HCT116 (cell line): ENCODE data around the gene FAM131B. TPM values are rescaled to one million over a fixed set of nuclear protein-coding genes. Genes with fewer than 3 reads are reported as not detected.

Source experiments
- ATAC-seq: fragments of 200-7000 bp; cut with Tn5 transposase; 2 replicates; pipeline ENCODE4 v1.9.1; 2020; ENCODE audit warnings: mild to moderate bottlenecking, moderate library complexity
- BruUV-seq: library from RNA; stranded (reverse); fragments of 400-500 nt; replicated peaks from 2 replicates; lab custom pipeline; 2021; lab: Mats Ljungman, UMichigan
- CTCF ChIA-PET: fragments of 300-600 bp; sonication (Branson Sonifier 250); formaldehyde crosslinking; loops from one replicate; lab custom pipeline; 2021; ENCODE audit warnings: antibody characterized with exemption; lab: Charles Lee
- POLR2A ChIA-PET: fragments of 300-600, 350-600 bp; sonication (Branson Sonifier 250); formaldehyde crosslinking; loops from one replicate; lab custom pipeline; 2021; ENCODE audit warnings: antibody characterized with exemption; lab: Charles Lee
- RAD21 ChIA-PET, 2 experiments: fragments of 300-600 bp; sonication (Branson Sonifier 250); formaldehyde crosslinking; loops; one replicate each; lab custom pipeline; 2023; ENCODE audit warnings: low total read pairs in 2 of 2; ENCODE audit not compliant: uncharacterized antibody in 2 of 2, unreplicated experiment in 2 of 2, low non-redundant PET in 1 of 2; lab: Charles Lee
- DNase-seq: peaks from one replicate; pipeline ENCODE4 v3.0.0-alpha.2; 2010; ENCODE audit warnings: low read depth, low spot score
- H2AFZ ChIP-seq: fragments of 200-600 bp; shearing (Covaris generic), sonication (generic); 2 replicates; pipeline ENCODE4 v1.6.1; 2017; ENCODE audit warnings: low read depth, mixed run types, mixed read lengths, antibody characterized with exemption, low read length; ENCODE audit not compliant: poor library complexity, severe bottlenecking
- H3K27ac ChIP-seq: 2 replicates; pipeline ENCODE4 v1.5.1; 2012; ENCODE audit warnings: low read depth, low read length
- H3K27me3 ChIP-seq: fragments of 200-600 bp; sonication (generic); 2 replicates; pipeline ENCODE4 v1.6.1; 2016; ENCODE audit warnings: mixed run types, low read length, mixed read lengths; ENCODE audit not compliant: insufficient read depth
- H3K36me3 ChIP-seq, 2 experiments: fragments of 200-500 bp in 1 of 2; fragments of 200-600 bp in 1 of 2; sonication (Bioruptor generic) in 1 of 2; sonication (generic) in 1 of 2; 2 replicates each; pipeline versions ENCODE4 v1.5.1 to v1.6.1; 2014 to 2016; ENCODE audit warnings: low read length in 2 of 2, inconsistent platforms in 1 of 2, mixed read lengths in 1 of 2, mixed run types in 1 of 2; ENCODE audit not compliant: insufficient read depth in 2 of 2, control insufficient read depth in 1 of 2
- H3K4me1 ChIP-seq, 2 experiments: fragments of 200-600 bp in 1 of 2; sonication (generic) in 1 of 2; 2 replicates each; pipeline versions ENCODE4 v1.5.1 to v1.6.1; 2012 to 2017; ENCODE audit warnings: low read length in 2 of 2, inconsistent platforms in 1 of 2, mild to moderate bottlenecking in 1 of 2, mixed read lengths in 1 of 2, mixed run types in 1 of 2, moderate library complexity in 1 of 2; ENCODE audit not compliant: insufficient read depth in 2 of 2, control insufficient read depth in 1 of 2
- H3K4me2 ChIP-seq: fragments of 200-600 bp; sonication (generic); 2 replicates; pipeline ENCODE4 v1.6.1; 2017; ENCODE audit warnings: mixed run types, low read length, mixed read lengths
- H3K4me3 ChIP-seq, 2 experiments: fragments of 200-600 bp in 1 of 2; sonication (generic) in 1 of 2; replicated peaks in 1 of 2; 2 replicates each; pipeline ENCODE4 v1.5.1; 2011 to 2016; ENCODE audit warnings: low read length in 2 of 2, control low read depth in 1 of 2, low read depth in 1 of 2, mild to moderate bottlenecking in 1 of 2, mixed read lengths in 1 of 2, mixed run types in 1 of 2
- H3K79me2 ChIP-seq: fragments of 200-600 bp; sonication (generic); 2 replicates; pipeline ENCODE4 v1.6.1; 2017; ENCODE audit warnings: mild to moderate bottlenecking, mixed run types, low read length, moderate library complexity, mixed read lengths; ENCODE audit not compliant: insufficient read depth
- H3K9ac ChIP-seq: fragments of 200-600 bp; sonication (generic); 2 replicates; pipeline ENCODE4 v1.6.1; 2016; ENCODE audit warnings: low read length, mixed read lengths
- H3K9me2 ChIP-seq: fragments of 200-600 bp; sonication (generic), shearing (Covaris generic); 2 replicates; pipeline ENCODE4 v1.6.1; 2017; ENCODE audit warnings: mixed run types, mild to moderate bottlenecking, moderate library complexity; ENCODE audit not compliant: insufficient read depth
- H3K9me3 ChIP-seq, 2 experiments: fragments of 200-500 bp in 1 of 2; fragments of 200-600 bp in 1 of 2; sonication (Bioruptor generic) in 1 of 2; sonication (generic) in 1 of 2; 2 replicates each; pipeline ENCODE4 v1.6.1; 2014 to 2017; ENCODE audit warnings: low read length in 2 of 2, mixed read lengths in 2 of 2, inconsistent platforms in 1 of 2, low read depth in 1 of 2, mild to moderate bottlenecking in 1 of 2, mixed run types in 1 of 2, moderate library complexity in 1 of 2; ENCODE audit not compliant: control insufficient read depth in 1 of 2, insufficient read depth in 1 of 2
- H4K20me1 ChIP-seq: fragments of 200-600 bp; sonication (generic), shearing (Covaris generic); 2 replicates; pipeline ENCODE4 v1.6.1; 2017; ENCODE audit warnings: mixed run types, mild to moderate bottlenecking, moderate library complexity; ENCODE audit not compliant: insufficient read depth
- CBX3 ChIP-seq: IDR thresholded peaks from 2 replicates; pipeline ENCODE4 v1.6.1; 2012; ENCODE audit warnings: low read depth
- ELF1 ChIP-seq: IDR thresholded peaks from 2 replicates; pipeline ENCODE4 v1.6.1; 2012; ENCODE audit warnings: low read depth, borderline replicate concordance
- EZH2 ChIP-seq: fragments of 200-600 bp; sonication (generic); IDR thresholded peaks from 2 replicates; pipeline ENCODE4 v1.6.1; 2017; ENCODE audit warnings: antibody characterized with exemption, mixed run types
- FOSL1 ChIP-seq: IDR thresholded peaks from 2 replicates; pipeline ENCODE4 v1.6.1; 2012; ENCODE audit warnings: low read depth
- JUND ChIP-seq: IDR thresholded peaks from 2 replicates; pipeline ENCODE4 v1.6.1; 2012
- MAX ChIP-seq: IDR thresholded peaks from 2 replicates; pipeline ENCODE4 v1.6.1; 2012
- RAD21 ChIP-seq: IDR thresholded peaks from 2 replicates; pipeline ENCODE4 v1.6.1; 2012; ENCODE audit warnings: low read depth, mild to moderate bottlenecking
- REST ChIP-seq: IDR thresholded peaks from 2 replicates; pipeline ENCODE4 v1.6.1; 2012; ENCODE audit warnings: low read depth
- SIN3A ChIP-seq: IDR thresholded peaks from 2 replicates; pipeline ENCODE4 v1.6.1; 2012; ENCODE audit warnings: low read depth
- SRF ChIP-seq: IDR thresholded peaks from 2 replicates; pipeline ENCODE4 v1.6.1; 2012; ENCODE audit warnings: low read depth
- YY1 ChIP-seq: IDR thresholded peaks from 2 replicates; pipeline ENCODE4 v1.6.1; 2011; ENCODE audit warnings: low read length, low read depth, moderate library complexity, mild to moderate bottlenecking; ENCODE audit not compliant: insufficient replicate concordance; ENCODE audit errors: extremely low read depth
- intact Hi-C: fragments of 100-400 bp; cut with micrococcal nuclease; formaldehyde crosslinking; loops from 2 replicates; pipeline ENCODE4 v1.10.0; 2022
- total RNA-seq: library from RNA; stranded (reverse); gene quantifications from one replicate; pipeline ENCODE4 v1.2.1, GENCODE V29; 2021; ENCODE audit not compliant: unreplicated experiment

FAM131B gene
- total RNA-seq, 1 experiment from 2014 or later = 0.20 TPM

- H3K36me3 ChIP-seq = no peaks in the 10 kb centered on the region
- no peaks in the 10 kb centered on the region for H4K20me1 ChIP-seq
- no peaks in the 10 kb centered on the region for H3K79me2 ChIP-seq
- H2AFZ ChIP-seq = no peak overlapping the region
- DNase-seq (no peak), ATAC-seq (no peak)
- ChIA-PET CTCF (no interaction called here), RAD21 (no interaction called here), POLR2A (no interaction called here)
- H3K9me2 ChIP-seq = no peaks in the 10 kb centered on the region
- no peak overlapping the region for H3K4me3 ChIP-seq
- no peaks in the 10 kb centered on the region for H3K27me3 ChIP-seq
- intact Hi-C loops = no loop called here
- no peak overlapping the region for H3K27ac ChIP-seq
- BruUV-seq = no TSS peak
- no peaks in the 10 kb centered on the region for H3K9me3 ChIP-seq
- no peak overlapping the region for H3K9ac ChIP-seq
- no peak overlapping the region for H3K4me2 ChIP-seq
- H3K4me1 ChIP-seq = no peaks in the 10 kb centered on the region
- TF ChIP-seq ELF1 (no peak), FOSL1 (no peak), JUND (no peak), SIN3A (no peak), YY1 (no peak), REST (no peak), RAD21 (no peak), MAX (no peak), EZH2 (no peak), CBX3 (no peak), SRF (no peak)
These were observed 38.9 kb downstream of the FAM131B start for GRCh38 chr7:143323653-143324052.
